T-helper 9 cell (primary cell): ENCODE measurements around the gene KCNAB1.
"Not testable (repeated sequence)": the region's sequence is repeated elsewhere in the genome, so short reads cannot be mapped to it uniquely, and the experiment has no call there.

Experiments used
- DNase-seq: peaks from one replicate; pipeline ENCODE4 v3.0.0-alpha.2; 2020

KCNAB1 gene

DNA sequence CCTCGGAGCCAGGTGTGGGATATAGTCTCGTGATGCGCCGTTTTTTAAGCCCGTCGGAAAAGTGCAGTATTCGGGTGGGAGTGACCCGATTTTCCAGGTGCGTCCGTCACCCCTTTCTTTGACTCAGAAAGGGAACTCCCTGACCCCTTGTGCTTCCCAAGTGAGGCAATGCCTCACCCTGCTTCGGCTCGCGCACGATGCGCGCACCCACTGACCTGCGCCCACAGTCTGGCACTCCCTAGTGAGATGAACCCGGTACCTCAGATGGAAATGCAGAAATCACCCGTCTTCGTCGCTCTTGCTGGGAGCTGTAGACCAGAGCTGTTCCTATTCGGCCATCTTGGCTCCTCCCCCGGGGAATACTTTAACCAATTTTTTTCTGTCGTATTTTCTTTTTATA, 164.3 kb downstream of the KCNAB1 start:
- DNase-seq: not testable (repeated sequence)

DNA sequence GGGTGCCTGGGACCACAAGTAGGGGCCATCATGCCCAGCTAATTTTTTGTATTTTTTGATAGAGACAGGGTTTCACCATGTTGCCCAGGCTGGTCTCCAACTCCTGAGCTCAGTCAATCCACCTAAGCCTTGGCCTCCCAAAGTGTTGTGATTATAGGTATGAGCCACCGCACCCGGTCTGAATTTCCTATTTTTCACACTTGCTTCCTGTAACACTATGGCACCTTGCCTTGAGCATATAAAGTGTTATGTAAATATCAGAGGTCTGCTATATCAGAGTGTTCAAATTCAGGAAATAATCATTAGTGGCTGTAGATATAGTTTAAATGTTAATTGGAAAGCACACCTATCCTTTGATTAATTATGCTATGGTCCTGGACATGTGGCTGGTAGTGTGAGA, 165.2 kb downstream of the KCNAB1 start:
- no peak for DNase-seq

DNA sequence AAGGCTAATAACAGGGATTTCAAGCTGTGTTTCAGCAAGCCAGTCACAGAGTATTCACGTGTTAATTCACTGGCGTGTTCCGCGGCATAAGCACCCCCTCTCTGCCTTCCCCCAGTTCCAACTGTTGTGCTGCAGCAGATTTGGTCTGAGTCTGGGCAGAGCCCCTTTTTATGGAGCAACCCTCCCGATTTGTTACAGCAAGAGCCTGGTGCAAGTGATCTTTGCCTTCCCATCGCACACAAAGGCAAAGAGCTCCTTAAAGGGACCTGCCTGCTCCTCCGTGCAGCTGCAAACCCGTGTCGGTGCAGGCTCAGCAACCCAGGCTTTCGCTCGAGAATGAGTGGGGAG, 170.5 kb downstream of the KCNAB1 start:
- no peak for DNase-seq

DNA sequence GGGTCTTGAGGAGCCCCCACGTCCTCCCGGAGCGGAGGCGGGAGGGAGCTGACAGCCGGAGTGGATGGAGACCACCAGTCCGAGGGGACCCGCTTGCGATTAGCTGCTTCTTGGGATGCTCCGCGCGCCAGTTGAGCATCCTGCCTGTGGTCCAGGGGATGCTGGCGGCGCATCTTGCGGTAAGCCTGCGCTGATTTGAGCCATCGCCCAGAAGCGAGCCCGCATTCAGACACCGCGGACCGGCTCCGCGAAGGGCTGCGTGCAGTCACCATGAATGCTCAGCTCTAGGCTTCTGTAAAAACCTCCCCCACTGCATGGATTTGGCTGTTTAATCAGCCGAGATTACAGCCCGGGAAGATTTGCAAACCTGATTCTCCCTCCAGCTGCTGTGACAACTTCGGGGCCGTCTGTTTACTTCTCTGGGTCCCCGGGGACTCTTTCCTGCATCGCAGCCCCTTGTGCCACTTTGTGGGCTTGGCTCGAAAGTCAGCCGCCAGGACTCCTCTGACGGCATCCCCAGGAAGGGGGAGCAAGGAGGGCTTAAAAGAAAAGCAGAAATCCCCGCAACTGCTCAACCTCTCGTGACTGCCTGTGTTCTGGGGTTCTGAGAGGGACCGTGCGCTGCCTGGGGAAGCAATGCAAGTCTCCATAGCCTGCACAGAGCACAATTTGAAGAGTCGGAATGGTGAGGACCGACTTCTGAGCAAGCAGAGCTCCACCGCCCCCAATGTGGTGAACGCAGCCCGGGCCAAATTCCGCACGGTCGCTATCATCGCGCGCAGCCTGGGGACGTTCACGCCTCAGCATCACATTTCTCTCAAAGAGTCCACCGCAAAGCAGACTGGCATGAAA, 171.1 kb downstream of the KCNAB1 start:
- DNase-seq: no peak

DNA sequence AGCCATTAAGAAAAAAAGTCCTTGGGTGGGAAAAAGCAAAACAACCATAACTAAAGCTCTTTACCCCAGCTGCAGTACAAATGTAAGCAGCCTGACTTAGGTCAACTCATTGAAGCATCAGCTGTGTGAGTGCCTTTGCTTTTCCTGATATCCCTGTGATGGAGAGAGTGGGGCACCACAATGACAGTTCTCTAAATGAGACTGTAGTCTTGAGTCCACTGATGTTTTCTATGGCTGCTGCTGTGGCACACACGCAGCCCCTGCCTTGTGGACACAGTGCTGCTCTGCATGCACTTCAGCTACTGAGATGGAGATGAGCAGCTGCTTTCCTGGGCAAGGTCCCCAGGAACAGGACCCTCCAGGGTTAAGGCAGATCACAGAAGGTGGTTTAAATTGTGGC, 173.2 kb downstream of the KCNAB1 start:
- no peak for DNase-seq

DNA sequence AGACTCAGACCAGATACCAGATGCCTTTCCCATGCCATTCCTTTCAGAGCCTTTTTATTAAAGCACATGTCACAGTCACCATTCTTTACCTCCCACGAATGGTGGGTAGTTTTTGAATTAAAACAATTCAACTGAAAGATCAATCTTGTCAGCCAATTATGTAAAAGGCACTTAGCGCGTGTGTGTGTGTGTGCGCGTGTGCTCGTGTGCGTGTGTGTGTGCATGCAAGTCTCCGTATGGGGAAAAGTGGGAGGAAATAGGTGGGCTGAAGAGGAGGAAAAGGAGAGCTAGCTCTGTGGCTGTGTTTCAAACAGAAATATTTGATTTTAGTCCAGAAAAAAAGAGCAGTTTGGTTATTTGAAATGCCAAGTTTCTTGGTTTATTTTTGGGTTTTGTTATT, 177.2 kb downstream of the KCNAB1 start:
- DNase-seq: no peak

DNA sequence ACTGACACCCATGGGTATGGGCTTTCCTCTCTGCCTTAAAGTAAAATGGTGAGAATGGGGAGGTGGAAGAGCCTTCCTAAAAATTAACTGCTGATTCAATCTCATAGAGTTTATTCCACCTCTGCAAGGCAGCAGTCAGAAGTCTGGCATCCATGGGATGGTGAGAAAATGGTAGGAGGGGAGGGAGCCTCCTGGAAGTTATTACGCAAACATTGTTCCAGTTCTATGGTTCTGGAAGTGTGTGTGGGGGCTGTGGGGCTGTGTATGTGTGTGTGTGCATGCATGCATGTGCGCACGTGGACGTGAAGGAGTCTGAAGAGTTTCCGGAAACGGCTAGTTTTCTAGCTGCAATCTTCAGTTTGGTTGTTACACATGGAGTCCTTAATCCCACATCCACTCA, 177.6 kb downstream of the KCNAB1 start:
- no peak for DNase-seq

DNA sequence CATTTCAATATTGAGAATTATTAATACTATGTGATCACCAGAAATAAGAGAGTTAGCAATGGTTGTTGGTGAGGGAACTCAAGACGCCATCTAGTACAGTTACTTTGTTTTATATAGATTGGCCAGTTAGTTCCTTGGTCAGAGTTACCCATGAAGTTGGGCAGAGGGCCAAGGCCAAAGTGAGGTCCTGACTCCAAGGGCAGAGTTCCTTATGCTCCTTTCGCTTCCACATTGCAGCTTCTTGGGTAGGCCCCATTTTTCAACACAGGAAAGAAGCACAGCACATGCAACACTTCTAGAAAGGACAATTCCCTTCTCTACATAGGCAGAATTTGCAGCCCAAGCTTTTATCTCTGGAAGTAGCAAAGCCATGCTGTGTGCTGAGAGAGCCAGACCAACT, 178.6 kb downstream of the KCNAB1 start:
- DNase-seq: no peak

DNA sequence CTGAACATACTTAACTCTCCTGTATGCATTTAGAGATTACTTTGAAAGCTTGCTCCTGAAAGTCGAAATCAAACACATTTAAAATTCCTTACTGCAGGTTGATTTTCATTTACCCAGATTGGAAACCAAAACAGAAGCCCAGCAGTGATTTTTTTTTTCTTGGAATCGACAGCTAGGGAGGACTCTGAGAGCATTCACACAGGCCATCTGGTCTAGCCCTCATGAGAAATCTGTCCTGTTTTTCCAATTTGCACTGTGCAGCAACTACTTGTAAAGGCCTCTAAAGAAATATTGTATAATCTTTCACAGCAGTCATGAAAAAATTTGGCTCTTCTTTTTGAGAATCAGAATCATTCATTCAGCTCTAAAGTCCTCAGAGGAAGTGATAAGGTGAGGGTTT, 179.2 kb downstream of the KCNAB1 start:
- DNase-seq: no peak

DNA sequence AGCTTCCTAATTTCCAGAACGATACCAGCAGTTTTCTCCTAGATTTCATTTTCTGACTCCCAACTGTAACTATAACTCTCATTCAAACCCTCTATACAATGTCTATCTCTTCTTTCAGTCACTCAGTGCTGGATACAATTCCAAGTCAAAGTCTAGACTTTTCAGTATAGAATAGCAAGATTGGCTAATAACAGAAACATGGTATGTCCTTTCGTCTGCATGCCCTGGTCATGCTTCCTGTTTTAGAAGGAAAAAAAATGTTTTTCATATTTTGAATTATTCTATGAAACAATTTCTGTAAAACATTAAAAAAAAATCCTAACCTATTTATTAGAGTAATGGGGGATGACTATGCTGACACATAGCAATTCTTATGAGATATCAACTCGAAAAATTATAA, 180.0 kb downstream of the KCNAB1 start:
- no peak for DNase-seq

DNA sequence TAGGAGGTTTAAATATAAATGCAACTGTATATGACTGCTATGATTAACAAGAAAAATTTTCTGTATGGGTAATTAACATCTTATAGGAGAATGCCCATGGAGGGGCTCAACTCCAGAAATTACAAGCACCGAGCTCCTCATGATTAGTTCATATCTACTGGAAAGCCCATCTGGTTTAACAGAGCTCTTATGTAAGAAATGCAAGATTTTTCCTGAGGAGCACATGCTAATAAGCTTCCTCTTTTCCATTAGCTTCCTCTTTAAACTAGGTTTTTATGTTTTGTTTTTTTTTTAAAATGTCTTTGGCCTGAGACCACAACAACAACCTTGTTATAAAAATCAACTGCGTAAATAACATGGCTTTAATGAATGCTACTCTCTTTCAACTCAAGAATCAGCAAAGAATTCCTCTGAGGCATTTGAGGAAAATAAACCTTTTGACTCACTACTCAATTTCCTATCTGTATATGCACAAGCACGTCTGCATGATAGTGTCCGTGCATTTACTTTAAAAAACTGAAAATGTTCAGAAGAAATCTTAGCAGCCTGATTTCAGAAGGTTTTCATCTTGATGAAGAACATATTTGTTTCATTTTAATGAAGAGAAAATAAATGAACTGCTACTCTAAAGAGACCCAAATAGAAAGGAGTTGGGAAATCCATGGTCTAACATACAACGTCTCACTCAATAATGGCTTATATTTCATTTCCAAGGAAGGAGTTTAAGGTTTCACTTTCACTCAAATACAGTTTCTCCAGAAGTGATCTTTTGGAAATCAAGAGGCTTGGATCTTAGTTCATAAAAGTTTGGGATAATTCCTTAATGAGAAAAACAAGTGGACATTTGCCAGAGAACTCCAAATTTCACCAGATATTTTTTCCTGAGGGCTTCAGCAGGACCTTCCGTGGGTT, 180.8 kb downstream of the KCNAB1 start:
- DNase-seq: no peak

DNA sequence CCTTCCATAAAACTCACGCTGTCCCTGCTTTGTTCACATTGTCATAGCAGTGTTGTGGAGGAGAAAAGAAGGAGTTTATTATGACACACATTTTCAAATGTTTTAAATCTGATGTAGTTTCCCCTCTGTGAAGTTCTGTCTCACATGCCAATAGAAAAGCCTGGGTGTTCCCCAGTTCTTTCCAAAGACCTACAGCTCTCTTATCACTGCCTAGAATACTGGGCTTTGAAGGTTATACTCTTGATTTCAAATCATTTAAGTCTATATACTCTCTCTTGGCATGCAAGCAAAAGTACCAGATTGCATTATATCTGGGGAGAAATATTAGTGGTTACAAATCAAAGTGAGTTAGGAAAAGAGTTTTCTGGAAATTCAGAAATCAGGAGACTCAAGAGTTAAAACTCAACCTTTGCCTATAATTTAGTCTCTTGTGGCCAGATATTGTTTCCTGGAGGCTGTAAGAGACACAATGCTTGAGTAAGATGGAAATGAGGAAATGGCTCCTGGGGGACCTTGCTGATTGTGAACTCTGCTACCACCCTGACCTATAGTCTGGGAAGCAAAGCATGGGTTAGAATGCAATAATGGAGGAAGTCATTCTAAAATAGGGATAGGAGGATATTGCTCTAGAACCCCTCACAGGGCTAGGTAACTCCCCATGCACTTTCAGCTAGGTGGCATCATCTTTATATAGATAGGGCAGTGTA, 182.8 kb downstream of the KCNAB1 start:
- no peak for DNase-seq

DNA sequence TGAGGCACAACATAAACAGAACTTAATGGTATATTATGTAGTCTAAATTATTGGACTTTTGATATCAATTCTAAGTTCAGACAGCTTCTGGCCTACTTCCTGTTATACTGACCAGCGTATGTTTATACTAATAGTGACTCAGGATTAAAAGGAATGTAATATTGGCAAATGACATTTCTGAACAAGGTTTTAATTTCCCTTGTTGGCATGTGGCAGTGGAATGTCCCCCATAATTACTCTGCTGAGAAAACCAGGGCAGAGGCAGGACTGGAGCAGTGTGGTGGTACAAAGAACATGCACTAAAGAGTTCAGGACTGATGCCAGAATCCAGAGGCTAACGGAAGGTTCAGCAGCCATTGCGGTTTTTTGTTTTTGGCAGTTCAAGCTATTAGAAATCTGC, 184.0 kb downstream of the KCNAB1 start:
- no peak for DNase-seq

DNA sequence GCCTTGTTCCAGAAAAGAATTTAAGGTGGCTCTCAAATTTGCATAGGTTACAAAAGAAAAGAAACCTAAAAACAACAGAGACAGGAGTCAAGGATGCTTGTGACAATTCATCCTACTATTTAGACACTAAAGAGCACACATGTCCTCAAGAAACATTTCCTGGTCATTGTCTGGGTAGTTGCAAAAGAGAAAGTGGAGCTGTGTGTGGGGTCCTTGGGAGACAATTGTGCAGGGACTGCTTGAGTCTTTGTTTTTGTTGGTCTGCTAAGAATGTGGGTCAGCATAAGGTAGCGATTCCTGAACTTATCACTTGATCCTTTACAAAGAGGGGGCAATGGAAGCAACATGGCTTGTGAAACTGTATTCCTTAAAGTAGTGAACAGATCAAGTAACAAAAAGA, 185.3 kb downstream of the KCNAB1 start:
- no peak for DNase-seq

DNA sequence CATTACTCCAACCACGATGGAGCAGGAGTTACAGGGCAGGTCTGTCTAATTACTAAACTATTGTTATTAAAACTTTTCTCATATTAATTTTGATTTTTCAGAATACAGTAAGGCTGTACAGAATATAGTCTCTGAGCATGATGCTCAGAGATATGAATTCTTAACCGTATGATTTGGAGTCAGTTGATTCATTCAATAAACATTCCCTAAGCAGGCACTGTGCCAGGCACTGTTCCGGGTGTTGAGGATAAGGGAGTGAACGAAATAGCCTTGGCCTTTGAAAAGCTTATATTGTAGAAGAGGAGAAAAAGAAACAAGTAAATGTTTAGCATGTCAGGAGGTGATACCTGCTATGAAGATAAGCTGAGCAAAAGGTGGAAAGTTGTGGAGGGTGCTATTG, 187.3 kb downstream of the KCNAB1 start:
- DNase-seq: no peak

DNA sequence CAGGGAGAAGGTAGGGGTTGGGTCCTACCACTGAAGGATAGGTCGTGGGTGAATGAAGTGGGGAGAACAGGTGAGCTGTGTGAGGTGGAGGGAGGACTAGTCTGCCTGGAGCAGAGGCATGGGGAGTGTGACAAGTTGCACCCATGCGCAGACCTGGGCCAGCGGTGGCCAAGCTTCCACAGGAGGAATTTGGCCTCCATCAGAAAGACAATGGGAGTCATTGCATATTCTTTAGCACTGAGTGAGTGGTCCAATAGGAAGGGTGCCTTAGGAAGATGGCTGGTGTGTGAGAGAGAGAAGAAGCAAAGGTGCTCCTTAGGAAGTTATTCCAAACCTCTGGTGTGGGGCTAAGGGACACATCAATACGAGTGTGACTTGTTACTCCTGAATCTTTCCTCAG, 191.1 kb downstream of the KCNAB1 start:
- no peak for DNase-seq

DNA sequence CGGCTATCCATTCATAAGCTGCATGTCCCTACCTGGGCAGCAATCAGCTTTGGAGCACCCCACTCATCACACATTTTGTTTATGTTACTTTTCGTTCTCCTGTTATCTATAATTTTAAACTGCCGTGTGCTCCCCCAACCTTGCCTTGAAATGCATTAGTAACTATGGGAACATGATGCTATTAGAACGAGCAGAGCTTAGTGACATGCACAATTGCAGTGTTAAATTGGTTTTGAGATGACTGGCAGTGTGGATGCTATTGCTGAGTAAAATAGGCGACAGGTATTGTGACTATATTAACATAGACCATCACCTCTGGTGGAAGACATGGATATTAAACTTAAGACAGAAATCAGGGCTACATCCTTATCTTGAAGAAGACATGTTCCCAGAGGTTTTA, 191.6 kb downstream of the KCNAB1 start:
- no peak for DNase-seq

DNA sequence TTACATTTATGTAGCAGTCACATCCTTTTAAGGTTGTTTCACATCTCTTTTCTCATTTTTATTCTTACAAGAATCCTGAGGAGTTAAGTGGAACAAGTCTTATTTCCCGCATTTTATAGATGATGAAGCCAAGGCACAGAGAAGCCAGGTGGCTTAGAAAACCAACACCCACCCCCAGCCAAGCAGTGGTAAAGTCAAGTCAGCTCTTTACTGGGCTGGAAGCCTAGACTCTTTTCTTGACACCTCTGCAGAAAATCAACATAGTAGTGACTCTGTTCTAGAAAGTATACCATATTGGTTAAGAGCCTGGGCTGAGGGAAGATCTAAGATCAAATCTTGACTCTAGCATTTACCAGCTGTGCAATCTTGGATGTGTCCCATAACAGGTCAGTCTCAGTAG, 195.7 kb downstream of the KCNAB1 start:
- DNase-seq: no peak

DNA sequence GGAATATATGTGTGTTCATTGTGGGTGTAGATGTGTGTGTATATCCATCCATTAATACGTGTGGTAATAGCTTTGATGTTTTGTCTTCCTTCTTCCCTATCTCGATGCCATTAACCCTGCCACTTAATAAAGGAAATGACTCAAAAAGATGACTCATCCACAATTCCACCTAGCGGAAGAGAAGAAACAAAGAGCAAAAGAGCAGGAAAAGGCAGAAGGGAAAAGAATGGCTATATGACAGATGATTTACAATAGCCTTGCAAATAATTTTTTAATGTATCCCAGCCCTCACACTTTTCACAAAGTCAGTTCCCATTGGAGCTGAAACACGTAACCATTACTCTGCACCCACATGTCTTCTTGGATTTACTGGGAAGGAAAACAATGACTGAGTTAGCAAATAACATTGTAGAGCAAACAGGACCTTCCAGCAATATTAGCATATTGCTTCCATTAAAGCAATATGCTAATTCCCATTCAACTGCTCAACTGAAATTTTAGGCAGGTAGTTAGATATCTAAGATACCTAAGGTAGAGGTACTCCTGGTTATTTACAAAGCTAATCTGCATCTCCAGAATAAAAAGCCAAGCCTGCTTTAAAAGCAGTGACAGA, 197.2 kb downstream of the KCNAB1 start:
- no peak for DNase-seq

DNA sequence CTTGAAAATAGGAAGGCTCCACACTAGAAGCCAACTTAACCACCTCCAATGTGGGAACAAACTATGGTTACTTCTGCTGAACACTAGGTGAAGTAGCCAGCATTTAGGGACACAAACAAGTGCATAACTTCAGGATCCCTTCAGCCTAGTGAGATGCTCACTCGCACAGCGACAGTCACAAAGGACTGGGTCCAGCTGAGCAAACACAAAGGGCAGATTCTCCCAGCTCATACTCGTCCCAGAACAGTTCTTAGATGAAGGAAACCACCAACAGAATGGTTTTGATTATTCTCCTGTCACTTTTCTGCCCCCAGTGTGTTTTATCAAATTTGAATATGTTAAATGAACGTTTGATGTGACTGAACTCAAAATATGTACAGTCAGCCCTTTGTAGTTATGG, 201.6 kb downstream of the KCNAB1 start:
- DNase-seq: no peak

DNA sequence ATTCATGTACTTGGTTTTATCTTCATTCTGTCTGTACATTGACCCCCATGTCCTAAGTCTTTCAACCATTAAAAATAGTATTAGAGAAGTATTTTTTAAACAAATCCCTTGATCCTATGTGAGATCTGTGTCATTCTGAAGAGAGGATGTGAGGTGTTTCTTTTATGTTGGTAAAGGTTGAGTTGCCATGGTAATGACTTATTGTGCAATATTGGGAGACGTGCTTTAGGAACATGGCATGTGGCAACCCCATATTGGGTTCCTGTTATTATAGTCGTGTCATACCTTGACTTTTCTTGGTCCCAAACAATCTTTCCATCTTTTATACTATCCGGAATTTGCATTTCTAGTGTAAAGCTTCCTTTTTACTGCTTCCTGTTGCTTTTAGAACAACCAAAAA, 203.1 kb downstream of the KCNAB1 start:
- DNase-seq: no peak

DNA sequence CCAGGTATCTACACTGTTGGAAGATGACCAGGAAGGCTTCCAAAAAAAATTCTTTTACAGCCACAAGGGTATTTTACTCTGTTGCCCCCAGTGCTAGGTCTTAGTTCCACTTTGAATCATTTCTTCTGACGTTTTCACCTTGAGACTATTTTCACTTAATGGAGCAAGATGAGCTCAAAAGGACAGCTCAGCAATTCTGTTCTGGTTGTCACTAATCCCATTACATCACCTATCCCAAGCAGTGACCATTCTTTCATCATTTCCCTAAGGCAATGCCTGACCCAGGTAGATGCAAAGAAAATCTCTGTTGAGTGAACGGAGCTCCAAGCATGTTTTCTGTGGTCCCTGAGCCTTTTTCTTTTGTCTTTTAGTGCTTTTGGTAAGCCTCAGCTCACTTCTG, 210.0 kb downstream of the KCNAB1 start:
- DNase-seq: no peak

DNA sequence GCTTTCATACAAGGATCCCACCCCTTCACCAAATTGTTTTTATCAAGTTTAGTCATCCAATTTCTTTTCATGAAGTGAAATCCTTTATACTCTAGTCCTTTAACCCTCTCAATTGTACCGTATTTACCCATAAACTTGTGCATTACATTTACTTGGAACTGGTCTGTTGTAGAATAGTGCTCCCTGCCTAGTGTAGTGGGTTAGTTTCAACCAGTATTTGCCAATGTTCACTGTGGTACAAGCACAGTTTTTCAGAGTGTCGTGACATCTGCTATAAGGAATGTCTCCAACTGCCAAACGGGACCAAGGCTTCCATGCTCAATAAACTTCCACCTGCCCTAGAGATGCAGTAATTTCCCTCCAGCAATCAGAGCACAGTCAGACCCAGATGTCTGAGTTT, 211.9 kb downstream of the KCNAB1 start:
- no peak for DNase-seq
